ENCODE measurements around the gene CD48. TPM values are rescaled to one million over a fixed set of nuclear protein-coding genes. Genes with fewer than 3 reads are reported as not detected.

Gene CD48
- total RNA-seq, 2 experiments from 2014 or later = 131 to 150 TPM

- H3K79me2 ChIP-seq (ENCODE audit: insufficient read depth, low read depth, low read length) = no peaks in the 10 kb centered on the region
- ChIA-PET CTCF (ENCODE audit: unreplicated experiment) (no interaction called here), POLR2A (no interaction called here)
- no peaks in the 10 kb centered on the region for H4K20me1 ChIP-seq (ENCODE audit: insufficient read depth, low read length)
- no peaks in the 10 kb centered on the region; the same call in 1 of the 2 replicates for H3K9me3 ChIP-seq (ENCODE audit: low read length)
- no peak overlapping the region for H3K4me3 ChIP-seq (ENCODE audit: low read depth, low read length, poor library complexity, severe bottlenecking)
- BruUV-seq (replicated peaks) = no TSS peak
- peaks cover 11% of the 10 kb centered on the region for H3K4me1 ChIP-seq (ENCODE audit: insufficient read depth, low read length, poor library complexity, severe bottlenecking)
- no peaks in the 10 kb centered on the region for H3K36me3 ChIP-seq (ENCODE audit: insufficient read depth, low read length)
- H3K9me2 ChIP-seq (ENCODE audit: insufficient read depth, low read length) = no peaks in the 10 kb centered on the region
- no peak overlapping the region for H2AFZ ChIP-seq (ENCODE audit: low read length)
- H3K27ac ChIP-seq (ENCODE audit: low read depth, low read length, poor library complexity, severe bottlenecking) = no peak overlapping the region
- intact Hi-C loops (cut with micrococcal nuclease; ENCODE audit: unreplicated experiment) = no loop called here
- no peak for DNase-seq (ENCODE audit: low spot score)
- H3K4me2 ChIP-seq (ENCODE audit: low read length) = no peak overlapping the region
- TF ChIP-seq EZH2phosphoT487 (IDR thresholded peaks at IDR 0.05; ENCODE audit: borderline replicate concordance, low read depth, low read length) = no peak
- TF ChIP-seq CTCF (conservative IDR thresholded peaks at IDR 0.05; ENCODE audit: low read length) = no peak
Measured at GRCh38 chr1:160742428-160743127, 31.0 kb upstream of the CD48 start.

GRCh38 chr1:160741612-160742348 is 30.2 kb upstream of the CD48 start:
- intact Hi-C loops (cut with micrococcal nuclease; ENCODE audit: unreplicated experiment) = no loop called here
- Histone ChIP-seq H3K4me1 (ENCODE audit: insufficient read depth, low read length, poor library complexity, severe bottlenecking) (peaks cover 11% of the 10 kb centered on the region), H3K4me2 (ENCODE audit: low read length) (no peak overlapping the region), H3K9me2 (ENCODE audit: insufficient read depth, low read length) (no peaks in the 10 kb centered on the region), H3K79me2 (ENCODE audit: insufficient read depth, low read depth, low read length) (no peaks in the 10 kb centered on the region), H4K20me1 (ENCODE audit: insufficient read depth, low read length) (no peaks in the 10 kb centered on the region), H3K9me3 (ENCODE audit: low read length) (no peaks in the 10 kb centered on the region; the same call in 1 of the 2 replicates), H2AFZ (ENCODE audit: low read length) (no peak overlapping the region), H3K36me3 (ENCODE audit: insufficient read depth, low read length) (no peaks in the 10 kb centered on the region), H3K4me3 (ENCODE audit: low read depth, low read length, poor library complexity, severe bottlenecking) (no peak overlapping the region), H3K27ac (ENCODE audit: low read depth, low read length, poor library complexity, severe bottlenecking) (no peak overlapping the region)
- DNase-seq (ENCODE audit: low spot score) = no peak
- ChIA-PET CTCF (ENCODE audit: unreplicated experiment) (no interaction called here), POLR2A (no interaction called here)
- no peak for TF ChIP-seq EZH2phosphoT487 (IDR thresholded peaks at IDR 0.05; ENCODE audit: borderline replicate concordance, low read depth, low read length)
- TF ChIP-seq CTCF (conservative IDR thresholded peaks at IDR 0.05; ENCODE audit: low read length) = 0 out of 2 replicates have a peak, but pooled peaks have one; percentile 20
- no TSS peak for BruUV-seq (replicated peaks)

GRCh38 chr1:160741092-160741501 is 29.5 kb upstream of the CD48 start:
- Histone ChIP-seq H3K79me2 (ENCODE audit: insufficient read depth, low read depth, low read length) (no peaks in the 10 kb centered on the region), H4K20me1 (ENCODE audit: insufficient read depth, low read length) (no peaks in the 10 kb centered on the region), H3K9me2 (ENCODE audit: insufficient read depth, low read length) (no peaks in the 10 kb centered on the region), H3K4me2 (ENCODE audit: low read length) (no peak overlapping the region), H3K27ac (ENCODE audit: low read depth, low read length, poor library complexity, severe bottlenecking) (no peak overlapping the region), H3K9me3 (ENCODE audit: low read length) (no peaks in the 10 kb centered on the region; the same call in 1 of the 2 replicates), H3K36me3 (ENCODE audit: insufficient read depth, low read length) (no peaks in the 10 kb centered on the region), H2AFZ (ENCODE audit: low read length) (no peak overlapping the region), H3K4me1 (ENCODE audit: insufficient read depth, low read length, poor library complexity, severe bottlenecking) (peaks cover 11% of the 10 kb centered on the region), H3K4me3 (ENCODE audit: low read depth, low read length, poor library complexity, severe bottlenecking) (no peak overlapping the region)
- TF ChIP-seq EZH2phosphoT487 (IDR thresholded peaks at IDR 0.05; ENCODE audit: borderline replicate concordance, low read depth, low read length) = no peak
- no peak for TF ChIP-seq CTCF (conservative IDR thresholded peaks at IDR 0.05; ENCODE audit: low read length)
- no peak for DNase-seq (ENCODE audit: low spot score)
- POLR2A ChIA-PET = interaction anchor here (1.1 kb wide), 1 partner anchor 13 kb away, joined by 3 read pairs; no protein-coding TSS in a partner anchor
- BruUV-seq (replicated peaks) = no TSS peak
- intact Hi-C loops (cut with micrococcal nuclease; ENCODE audit: unreplicated experiment) = no loop called here
- CTCF ChIA-PET (ENCODE audit: unreplicated experiment) = no interaction called here

All from OCI-LY7 (cell line).